SK-N-SH (cell line): Measurements from ENCODE around the gene MAD1L1. TPM values are rescaled to one million over a fixed set of nuclear protein-coding genes. Genes with fewer than 3 reads are reported as not detected.

Experiments used
- CTCF ChIA-PET: fragments of 300-600, 350-600 bp; formaldehyde crosslinking; extraction: SDS; loops from one replicate; lab custom pipeline; 2021; lab: Yijun Ruan, JAX
- POLR2A ChIA-PET: fragments of 350-600 bp; sonication (Branson Sonifier 250); formaldehyde crosslinking; extraction: SDS; loops from one replicate; lab custom pipeline; 2020; ENCODE audit warnings: antibody characterized with exemption, inconsistent platforms; lab: Yijun Ruan, JAX
- DNase-seq: peaks from one replicate; pipeline ENCODE4 v3.0.0; 2012
- H2AFZ ChIP-seq: fragments of 200-600 bp; sonication (generic); 2 replicates; pipeline ENCODE4 v1.8.1; 2016; ENCODE audit warnings: antibody characterized with exemption, mild to moderate bottlenecking, low read depth
- H3F3A ChIP-seq: fragments of 200-600 bp; sonication (generic); replicated peaks from 2 replicates; pipeline ENCODE3; 2016; ENCODE audit warnings: antibody characterized with exemption, mild to moderate bottlenecking; ENCODE audit not compliant: insufficient read depth
- H3K27ac ChIP-seq, 2 experiments: fragments of 200-500 bp in 1 of 2; fragments of 200-600 bp in 1 of 2; sonication (Bioruptor generic) in 1 of 2; sonication (generic), shearing (Covaris generic) in 1 of 2; 2 replicates each; pipeline versions ENCODE4 v1.5.1 to v1.6.1; 2014 to 2016; ENCODE audit warnings: low read depth in 2 of 2, inconsistent platforms in 1 of 2, low read length in 1 of 2, mild to moderate bottlenecking in 1 of 2, mixed read lengths in 1 of 2
- H3K27me3 ChIP-seq: fragments of 200-600 bp; sonication (generic), shearing (Covaris generic); 2 replicates; pipeline ENCODE4 v1.6.1; 2016; ENCODE audit warnings: mixed run types; ENCODE audit not compliant: insufficient read depth
- H3K36me3 ChIP-seq, 2 experiments: fragments of 200-500 bp in 1 of 2; fragments of 200-600 bp in 1 of 2; sonication (Bioruptor generic) in 1 of 2; sonication (generic) in 1 of 2; replicated peaks in 1 of 2; 2 replicates each; pipeline versions ENCODE3 to v1.5.1; 2014 to 2016; ENCODE audit warnings: low read length in 1 of 2, mild to moderate bottlenecking in 1 of 2; ENCODE audit not compliant: insufficient read depth in 2 of 2, control insufficient read depth in 1 of 2
- H3K4me1 ChIP-seq, 2 experiments: fragments of 200-500 bp in 1 of 2; fragments of 200-600 bp in 1 of 2; sonication (Bioruptor generic) in 1 of 2; sonication (generic), shearing (Covaris generic) in 1 of 2; 2 replicates each; pipeline versions ENCODE4 v1.5.1 to v1.6.1; 2014 to 2016; ENCODE audit warnings: low read depth in 1 of 2, low read length in 1 of 2, mixed run types in 1 of 2; ENCODE audit not compliant: insufficient read depth in 2 of 2, control insufficient read depth in 1 of 2
- H3K4me2 ChIP-seq: fragments of 200-600 bp; sonication (generic), shearing (Covaris generic); 2 replicates; pipeline ENCODE4 v1.6.1; 2017; ENCODE audit warnings: mixed run types
- H3K4me3 ChIP-seq, 2 experiments: fragments of 200-500 bp in 1 of 2; fragments of 200-600 bp in 1 of 2; sonication (Bioruptor generic) in 1 of 2; sonication (generic), shearing (Covaris generic) in 1 of 2; 2 replicates each; pipeline versions ENCODE4 v1.5.1 to v1.8.1; 2014 to 2016; ENCODE audit warnings: low read depth in 2 of 2, inconsistent platforms in 1 of 2, low read length in 1 of 2, mild to moderate bottlenecking in 1 of 2, mixed read lengths in 1 of 2, moderate library complexity in 1 of 2
- H3K79me2 ChIP-seq: fragments of 200-600 bp; sonication (generic); 2 replicates; pipeline ENCODE4 v1.8.1; 2017; ENCODE audit warnings: mild to moderate bottlenecking; ENCODE audit not compliant: insufficient read depth
- H3K9ac ChIP-seq: fragments of 200-600 bp; sonication (generic); 2 replicates; pipeline ENCODE4 v1.6.1; 2017; ENCODE audit warnings: mixed run types
- H3K9me2 ChIP-seq: fragments of 200-600 bp; sonication (generic); 2 replicates; pipeline ENCODE4 v1.6.1; 2017; ENCODE audit warnings: mixed run types
- H3K9me3 ChIP-seq: fragments of 200-600 bp; sonication (generic); 2 replicates; pipeline ENCODE4 v1.6.1; 2017; ENCODE audit warnings: mixed run types, mild to moderate bottlenecking, moderate library complexity
- H4K20me1 ChIP-seq: fragments of 200-600 bp; sonication (generic); 2 replicates; pipeline ENCODE4 v1.6.1; 2017; ENCODE audit warnings: mild to moderate bottlenecking, mixed run types; ENCODE audit not compliant: insufficient read depth
- ELF1 ChIP-seq: IDR thresholded peaks from 2 replicates; pipeline ENCODE4 v1.4.0; 2012
- EP300 ChIP-seq, 2 experiments: IDR thresholded peaks; 2 replicates each; pipeline versions ENCODE4 v1.4.0 to v1.6.1; 2012; ENCODE audit warnings: borderline replicate concordance in 1 of 2, low read depth in 1 of 2, low read length in 1 of 2
- EZH2phosphoT487 ChIP-seq: fragments of 200-600 bp; sonication (generic); IDR thresholded peaks from 2 replicates; pipeline ENCODE4 v1.6.1; 2017; ENCODE audit warnings: low read depth, mixed run types, mild to moderate bottlenecking, antibody characterized with exemption, moderate library complexity, borderline replicate concordance
- FOSL2 ChIP-seq: IDR thresholded peaks from 2 replicates; pipeline ENCODE4 v1.4.0; 2012; ENCODE audit warnings: low read depth, mild to moderate bottlenecking, moderate library complexity, borderline replicate concordance
- FOXJ3 ChIP-seq: sonication (generic); formaldehyde crosslinking; IDR thresholded peaks from 2 replicates; pipeline ENCODE4 v1.5.1; 2020; ENCODE audit warnings: mild to moderate bottlenecking, missing genetic modification reagents
- FOXM1 ChIP-seq: IDR thresholded peaks from 2 replicates; pipeline ENCODE4 v1.4.0; 2012; ENCODE audit warnings: low read depth, mild to moderate bottlenecking
- MEF2A ChIP-seq: IDR thresholded peaks from 2 replicates; pipeline ENCODE4 v1.4.0; 2012; ENCODE audit warnings: low read depth, borderline replicate concordance
- MXI1 ChIP-seq: IDR thresholded peaks from 2 replicates; pipeline ENCODE4 v1.6.1; 2012; ENCODE audit warnings: mild to moderate bottlenecking, low read depth, low read length, improper control_type of control experiment
- NRF1 ChIP-seq: IDR thresholded peaks from 2 replicates; pipeline ENCODE4 v1.6.1; 2012; ENCODE audit warnings: low read depth, mild to moderate bottlenecking, low read length
- RAD21 ChIP-seq: IDR thresholded peaks from 2 replicates; pipeline ENCODE4 v1.6.1; 2012; ENCODE audit warnings: mild to moderate bottlenecking, low read length
- SMC3 ChIP-seq: IDR thresholded peaks from 2 replicates; pipeline ENCODE4 v1.6.1; 2012; ENCODE audit warnings: low read depth, low read length, improper control_type of control experiment
- TCF12 ChIP-seq: IDR thresholded peaks from 2 replicates; pipeline ENCODE4 v1.4.0; 2012
- WGBS: methylation state at CpG from one replicate; pipeline ENCODE4 v1.1.6; 2017; ENCODE audit warnings: low lambda C conversion rate; 5-methylcytosine and 5-hydroxymethylcytosine counted together
- polyA plus RNA-seq, 3 experiments: library from polyadenylated mRNA; depleted of rRNA; stranded (reverse); fragments of >200 nt; gene quantifications; 2 replicates each; pipeline ENCODE4 v1.2.3, GENCODE V29; 2012
- TF ChIP-seq, protein P1 (sequence below): fragments of 200-600 bp; sonication (generic); IDR thresholded peaks from 2 replicates; pipeline ENCODE4 v1.6.1; 2017; ENCODE audit warnings: antibody characterized with exemption, mild to moderate bottlenecking, moderate library complexity
- TF ChIP-seq, protein P2 (sequence below): fragments of 150-350 bp; IDR thresholded peaks from 2 replicates; pipeline ENCODE4 v1.6.1; 2016; ENCODE audit warnings: mild to moderate bottlenecking, low read depth, low read length

Gene MAD1L1
- polyA plus RNA-seq, 1 of the 3 experiments (the other 2 are of a cell fraction) = 46.2 TPM

DNA sequence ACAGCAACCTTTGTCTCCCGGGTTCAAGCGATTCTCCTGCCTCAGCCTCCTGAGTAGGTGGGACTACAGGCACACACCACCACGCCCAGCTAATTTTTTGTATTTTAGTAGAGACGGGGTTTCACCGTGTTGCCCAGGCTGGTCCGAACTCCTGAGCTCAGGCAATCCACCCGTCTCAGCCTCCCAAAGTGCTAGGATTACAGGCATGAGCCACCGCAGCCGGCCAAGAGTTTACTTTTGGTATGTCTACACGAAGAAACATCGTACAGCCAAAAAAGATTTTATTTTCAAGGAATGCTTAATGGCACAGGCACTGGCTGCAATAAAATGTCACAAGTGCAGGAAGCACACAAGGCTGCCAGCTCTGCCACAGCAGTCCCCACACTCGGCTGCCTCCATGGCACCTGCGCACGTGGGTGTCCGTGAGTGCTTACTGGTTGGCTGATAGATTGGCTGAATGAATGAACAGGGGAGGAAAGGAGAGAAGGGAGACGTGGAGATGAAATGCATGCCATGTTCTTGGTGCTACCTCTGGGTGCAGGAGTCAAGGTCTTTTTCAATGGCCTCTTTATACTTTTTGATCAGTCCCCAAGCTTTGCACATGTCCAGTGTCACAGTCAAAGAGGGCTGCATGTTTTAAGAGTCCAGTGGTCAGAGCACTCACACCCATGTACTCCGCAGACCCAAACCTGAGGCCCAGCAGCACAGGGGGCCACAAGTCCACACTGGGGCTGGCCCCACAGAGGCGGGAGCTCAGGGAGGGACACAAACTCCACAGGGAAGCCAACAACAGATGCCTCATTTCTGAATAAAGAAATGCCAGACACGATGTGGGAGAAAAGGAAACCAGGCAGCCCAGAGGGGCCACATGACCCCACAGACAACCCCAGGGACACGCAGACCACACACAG is 198.2 kb downstream of the MAD1L1 start:
- Histone ChIP-seq H3K36me3 (no peaks in the 10 kb centered on the region), H3K4me2 (no peak overlapping the region), H3K79me2 (no peaks in the 10 kb centered on the region), H4K20me1 (no peaks in the 10 kb centered on the region), H3K4me1 (peaks cover 13 to 24% of the 10 kb centered on the region in 2 experiments; a peak in 3 of 4 replicates), H3K27ac (no peak overlapping the region), H3K9ac (no peak overlapping the region), H3K27me3 (no peaks in the 10 kb centered on the region), H3K9me2 (no peaks in the 10 kb centered on the region), H3K4me3 (no peak overlapping the region), H2AFZ (no peak overlapping the region), H3K9me3 (no peaks in the 10 kb centered on the region), H3F3A (no peaks in the 10 kb centered on the region)
- POLR2A ChIA-PET = no interaction called here
- TF ChIP-seq NRF1 = no peak
- no peak for TF ChIP-seq SMC3
- TF ChIP-seq MXI1 = no peak
- TF ChIP-seq RAD21 = no peak
- TF ChIP-seq, protein P1, sequence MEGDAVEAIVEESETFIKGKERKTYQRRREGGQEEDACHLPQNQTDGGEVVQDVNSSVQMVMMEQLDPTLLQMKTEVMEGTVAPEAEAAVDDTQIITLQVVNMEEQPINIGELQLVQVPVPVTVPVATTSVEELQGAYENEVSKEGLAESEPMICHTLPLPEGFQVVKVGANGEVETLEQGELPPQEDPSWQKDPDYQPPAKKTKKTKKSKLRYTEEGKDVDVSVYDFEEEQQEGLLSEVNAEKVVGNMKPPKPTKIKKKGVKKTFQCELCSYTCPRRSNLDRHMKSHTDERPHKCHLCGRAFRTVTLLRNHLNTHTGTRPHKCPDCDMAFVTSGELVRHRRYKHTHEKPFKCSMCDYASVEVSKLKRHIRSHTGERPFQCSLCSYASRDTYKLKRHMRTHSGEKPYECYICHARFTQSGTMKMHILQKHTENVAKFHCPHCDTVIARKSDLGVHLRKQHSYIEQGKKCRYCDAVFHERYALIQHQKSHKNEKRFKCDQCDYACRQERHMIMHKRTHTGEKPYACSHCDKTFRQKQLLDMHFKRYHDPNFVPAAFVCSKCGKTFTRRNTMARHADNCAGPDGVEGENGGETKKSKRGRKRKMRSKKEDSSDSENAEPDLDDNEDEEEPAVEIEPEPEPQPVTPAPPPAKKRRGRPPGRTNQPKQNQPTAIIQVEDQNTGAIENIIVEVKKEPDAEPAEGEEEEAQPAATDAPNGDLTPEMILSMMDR = no peak
- TF ChIP-seq EZH2phosphoT487 = no peak
- no peak for TF ChIP-seq EP300 (IDR thresholded peaks at IDR 0.05; ENCODE audit: borderline replicate concordance in 1 of 2, low read depth in 1 of 2, low read length in 1 of 2)
- TF ChIP-seq MEF2A = no peak
- no peak for TF ChIP-seq FOXM1
- TF ChIP-seq FOSL2 = no peak
- TF ChIP-seq FOXJ3 (CRISPR knock-in tag) = no peak
- TF ChIP-seq ELF1 = no peak
- TF ChIP-seq, protein P2, sequence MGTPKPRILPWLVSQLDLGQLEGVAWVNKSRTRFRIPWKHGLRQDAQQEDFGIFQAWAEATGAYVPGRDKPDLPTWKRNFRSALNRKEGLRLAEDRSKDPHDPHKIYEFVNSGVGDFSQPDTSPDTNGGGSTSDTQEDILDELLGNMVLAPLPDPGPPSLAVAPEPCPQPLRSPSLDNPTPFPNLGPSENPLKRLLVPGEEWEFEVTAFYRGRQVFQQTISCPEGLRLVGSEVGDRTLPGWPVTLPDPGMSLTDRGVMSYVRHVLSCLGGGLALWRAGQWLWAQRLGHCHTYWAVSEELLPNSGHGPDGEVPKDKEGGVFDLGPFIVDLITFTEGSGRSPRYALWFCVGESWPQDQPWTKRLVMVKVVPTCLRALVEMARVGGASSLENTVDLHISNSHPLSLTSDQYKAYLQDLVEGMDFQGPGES = no peak
- no peak for TF ChIP-seq TCF12
- DNase-seq = peak; percentile 16
- CTCF ChIA-PET = no interaction called here
- WGBS = 95% methylated on average over 20 of the region's 20 CpGs
